Endothelial cell of umbilical vein (primary cell): ENCODE measurements around the gene EIF1AD. TPM values are rescaled to one million over a fixed set of nuclear protein-coding genes. Genes with fewer than 3 reads are reported as not detected.

Source experiments
- BruUV-seq: library from RNA; stranded (reverse); fragments of 400-500 nt; replicated peaks from 2 replicates; lab custom pipeline; 2021; lab: Mats Ljungman, UMichigan
- CTCF ChIA-PET: fragments of 300-600, 350-600 bp; sonication (Branson Sonifier 250); formaldehyde crosslinking; loops from one replicate; lab custom pipeline; 2021; ENCODE audit warnings: antibody characterized with exemption, inconsistent platforms; lab: Charles Lee
- POLR2A ChIA-PET: fragments of 300-600, 350-600 bp; sonication (Branson Sonifier 250); formaldehyde crosslinking; loops from one replicate; lab custom pipeline; 2021; ENCODE audit warnings: antibody characterized with exemption, inconsistent platforms; lab: Charles Lee
- DNase-seq: peaks from one replicate; pipeline ENCODE4 v3.0.0-alpha.2; 2011; ENCODE audit warnings: low read depth, low spot score
- FAIRE-seq: peaks from 2 replicates; lab custom pipeline; 2011; peaks lifted over from hg19 to GRCh38; lab: Jason Lieb, UNC
- H2AFZ ChIP-seq: 2 replicates; pipeline ENCODE4 v1.6.0; 2012; ENCODE audit warnings: low read depth, low read length, control low read depth, inconsistent platforms
- H3K27ac ChIP-seq: 2 replicates; pipeline ENCODE4 v1.5.1; 2011; ENCODE audit warnings: low read depth, mild to moderate bottlenecking, control low read depth, low read length, moderate library complexity; ENCODE audit not compliant: insufficient read depth
- H3K27me3 ChIP-seq, 2 experiments: 2 replicates each; pipeline versions ENCODE4 v1.6.0 to v1.6.1; 2011; ENCODE audit warnings: low read length in 2 of 2, mixed read lengths in 1 of 2; ENCODE audit not compliant: control insufficient read depth in 2 of 2, insufficient read depth in 2 of 2
- H3K36me3 ChIP-seq, 2 experiments: 2 replicates in 1 of 2; 3 replicates in 1 of 2; pipeline ENCODE4 v1.5.1; 2011; ENCODE audit warnings: low read length in 2 of 2, mild to moderate bottlenecking in 1 of 2, moderate library complexity in 1 of 2; ENCODE audit not compliant: control insufficient read depth in 2 of 2, insufficient read depth in 2 of 2; ENCODE audit errors: extremely low read depth in 1 of 2
- H3K4me1 ChIP-seq: 3 replicates; pipeline ENCODE4 v1.5.1; 2011; ENCODE audit warnings: mild to moderate bottlenecking, low read length; ENCODE audit not compliant: control insufficient read depth, insufficient read depth; ENCODE audit errors: extremely low read depth
- H3K4me2 ChIP-seq: 2 replicates; pipeline ENCODE4 v1.6.1; 2011; ENCODE audit warnings: low read length, control low read depth, mixed read lengths; ENCODE audit not compliant: insufficient read depth
- H3K4me3 ChIP-seq, 3 experiments: fragments of 200-600 bp in 1 of 3; sonication (generic), shearing (Covaris generic) in 1 of 3; replicated peaks in 1 of 3; 2 replicates each; pipeline ENCODE4 v1.5.1; 2011 to 2016; ENCODE audit warnings: control low read depth in 3 of 3, low read length in 3 of 3, mild to moderate bottlenecking in 2 of 3, inconsistent platforms in 1 of 3, low read depth in 1 of 3, moderate library complexity in 1 of 3; ENCODE audit not compliant: insufficient read depth in 1 of 3
- H3K79me2 ChIP-seq: 2 replicates; pipeline ENCODE4 v1.6.0; 2012; ENCODE audit warnings: low read length, inconsistent platforms; ENCODE audit not compliant: control insufficient read depth, insufficient read depth
- H3K9ac ChIP-seq: replicated peaks from 2 replicates; pipeline ENCODE3; 2011; ENCODE audit warnings: low read length, control low read depth; ENCODE audit not compliant: insufficient read depth; ENCODE audit errors: extremely low read depth
- H3K9me1 ChIP-seq: replicated peaks from 3 replicates; pipeline ENCODE4 v1.6.0; 2011; ENCODE audit warnings: mild to moderate bottlenecking, low read length; ENCODE audit not compliant: control insufficient read depth, insufficient read depth; ENCODE audit errors: extremely low read depth
- H3K9me3 ChIP-seq: replicated peaks from 2 replicates; pipeline ENCODE4 v1.5.1; 2012; ENCODE audit warnings: low read length, inconsistent platforms; ENCODE audit not compliant: control insufficient read depth, insufficient read depth
- H4K20me1 ChIP-seq: replicated peaks from 2 replicates; pipeline ENCODE3; 2011; ENCODE audit warnings: mild to moderate bottlenecking, low read length; ENCODE audit not compliant: control insufficient read depth, insufficient read depth; ENCODE audit errors: extremely low read depth
- EZH2 ChIP-seq: IDR thresholded peaks from 2 replicates; pipeline ENCODE4 v1.6.1; 2012; ENCODE audit warnings: borderline replicate concordance, low read depth, mild to moderate bottlenecking, moderate library complexity, low read length, inconsistent platforms; ENCODE audit not compliant: severe bottlenecking
- FOS ChIP-seq: IDR thresholded peaks from 2 replicates; pipeline ENCODE4 v1.6.1; 2011; ENCODE audit warnings: mild to moderate bottlenecking, low read length, moderate library complexity, borderline replicate concordance; ENCODE audit not compliant: insufficient read depth
- GATA2 ChIP-seq: IDR thresholded peaks from 2 replicates; pipeline ENCODE4 v1.7.0; 2011; ENCODE audit warnings: low read depth, mild to moderate bottlenecking, moderate library complexity, mixed read lengths, low read length; ENCODE audit not compliant: insufficient read length, insufficient read depth
- JUN ChIP-seq: IDR thresholded peaks from 2 replicates; pipeline ENCODE4 v1.6.1; 2011; ENCODE audit warnings: borderline replicate concordance, low read depth; ENCODE audit not compliant: insufficient read length, insufficient read depth
- MYC ChIP-seq: IDR thresholded peaks from one replicate; pipeline ENCODE4 v1.6.1; 2011; ENCODE audit warnings: mild to moderate bottlenecking, low read depth, low read length
- POLR2A ChIP-seq: IDR thresholded peaks from 2 replicates; pipeline ENCODE4 v1.6.1; 2012; ENCODE audit warnings: low read depth, mild to moderate bottlenecking, control low read depth, low read length
- POLR2AphosphoS5 ChIP-seq: IDR thresholded peaks from 2 replicates; pipeline ENCODE4 v1.6.1; 2012; ENCODE audit warnings: low read depth, mild to moderate bottlenecking, control low read depth, low read length, moderate library complexity; ENCODE audit not compliant: insufficient read depth
- dilution Hi-C: fragments of 300-500 bp; cut with MboI; formaldehyde crosslinking; loops from one replicate; pipeline ENCODE4 v1.15.0; 2019; ENCODE audit warnings: low sequenced_read_pairs; ENCODE audit not compliant: extremely low pct_ligation_motif_present
- intact Hi-C: fragments of 100-400 bp; cut with micrococcal nuclease; formaldehyde crosslinking; loops from one replicate; pipeline ENCODE4 v1.10.0; 2022
- polyA plus RNA-seq, 4 experiments: library from polyadenylated mRNA; depleted of rRNA in 3 of 4; stranded (reverse) in 3 of 4; unstranded in 1 of 4; fragments of >200 nt; gene quantifications; 2 replicates each; pipeline versions ENCODE4 v1.2.1 to v1.2.3, GENCODE V29; 2011 to 2012; ENCODE audit warnings: missing spikeins in 1 of 4
- total RNA-seq: library from RNA; stranded (reverse); gene quantifications from 2 replicates; pipeline ENCODE4 v1.2.3, GENCODE V29; 2021
- TF ChIP-seq, protein P1 (sequence below): IDR thresholded peaks from 2 replicates; pipeline ENCODE4 v1.6.1; 2011; ENCODE audit not compliant: insufficient read depth, insufficient read length
- TF ChIP-seq, protein P2 (sequence below), 2 donors: IDR thresholded peaks; 1 replicate in 1 of 2; 2 replicates in 1 of 2; pipeline ENCODE4 v1.5.1; 2011; ENCODE audit warnings: low read length in 2 of 2, mild to moderate bottlenecking in 2 of 2, moderate library complexity in 2 of 2, control low read depth in 1 of 2, inconsistent platforms in 1 of 2, low read depth in 1 of 2; ENCODE audit not compliant: insufficient read depth in 1 of 2; ENCODE audit errors: extremely low read depth in 1 of 2

EIF1AD gene
- total and polyA plus RNA-seq, 2 donors (not counting 3 experiments of a cell fraction or from before 2014, with no cell fraction given), result 39.3 to 39.7 TPM

DNA sequence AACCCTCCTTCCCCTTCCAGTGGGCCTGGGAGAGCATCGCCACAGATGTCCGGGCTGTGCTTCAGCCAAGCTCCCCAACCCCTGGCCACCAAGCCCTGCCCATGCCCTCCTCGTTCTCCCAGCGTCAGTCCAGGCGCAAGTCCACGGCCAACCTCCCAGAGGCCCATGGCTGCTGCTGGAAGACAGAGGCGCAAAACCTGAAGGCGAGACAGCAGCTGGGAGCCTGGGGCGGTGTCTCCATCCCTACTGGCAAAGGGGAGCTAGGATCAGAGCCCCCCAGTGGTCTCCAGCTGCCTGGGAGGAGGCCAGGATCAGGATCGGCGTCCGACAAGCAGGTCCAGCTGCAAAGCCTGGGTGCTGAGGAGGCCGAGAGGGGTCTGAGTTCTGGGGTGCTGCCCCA, 54.8 kb downstream of the EIF1AD start:
- H3K27ac ChIP-seq, result no peak overlapping the region
- no peaks in the 10 kb centered on the region for H3K9me3 ChIP-seq
- H3K27me3 ChIP-seq, result peaks cover 0 to under 1% of the 10 kb centered on the region in 2 experiments
- no peaks in the 10 kb centered on the region for H3K36me3 ChIP-seq
- no peak for DNase-seq
- ChIA-PET CTCF (interaction anchor here (1.0 to 1.8 kb wide), 6 partner anchors 9 to 59 kb away, joined by 3 to 5 read pairs (median 4); partner anchors contain the start of genes CCDC85B and FIBP), POLR2A (no interaction called here)
- H3K4me2 ChIP-seq, result no peak overlapping the region
- H3K9me1 ChIP-seq, result no peaks in the 10 kb centered on the region
- H3K9ac ChIP-seq, result no peak overlapping the region
- no peaks in the 10 kb centered on the region for H3K79me2 ChIP-seq
- H3K4me1 ChIP-seq, result no peaks in the 10 kb centered on the region
- no peak overlapping the region for H3K4me3 ChIP-seq
- no TSS peak for BruUV-seq
- no peaks in the 10 kb centered on the region for H4K20me1 ChIP-seq
- intact Hi-C loops (no loop called here), dilution Hi-C loops (no loop called here)
- no peak overlapping the region for H2AFZ ChIP-seq
- FAIRE-seq, result no peak
- TF ChIP-seq JUN (no peak), POLR2AphosphoS5 (no peak), MYC (no peak), FOS (no peak), EZH2 (no peak), GATA2 (no peak), POLR2A (no peak)
- TF ChIP-seq, protein P1, sequence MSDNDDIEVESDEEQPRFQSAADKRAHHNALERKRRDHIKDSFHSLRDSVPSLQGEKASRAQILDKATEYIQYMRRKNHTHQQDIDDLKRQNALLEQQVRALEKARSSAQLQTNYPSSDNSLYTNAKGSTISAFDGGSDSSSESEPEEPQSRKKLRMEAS, result no peak
- TF ChIP-seq, protein P2, sequence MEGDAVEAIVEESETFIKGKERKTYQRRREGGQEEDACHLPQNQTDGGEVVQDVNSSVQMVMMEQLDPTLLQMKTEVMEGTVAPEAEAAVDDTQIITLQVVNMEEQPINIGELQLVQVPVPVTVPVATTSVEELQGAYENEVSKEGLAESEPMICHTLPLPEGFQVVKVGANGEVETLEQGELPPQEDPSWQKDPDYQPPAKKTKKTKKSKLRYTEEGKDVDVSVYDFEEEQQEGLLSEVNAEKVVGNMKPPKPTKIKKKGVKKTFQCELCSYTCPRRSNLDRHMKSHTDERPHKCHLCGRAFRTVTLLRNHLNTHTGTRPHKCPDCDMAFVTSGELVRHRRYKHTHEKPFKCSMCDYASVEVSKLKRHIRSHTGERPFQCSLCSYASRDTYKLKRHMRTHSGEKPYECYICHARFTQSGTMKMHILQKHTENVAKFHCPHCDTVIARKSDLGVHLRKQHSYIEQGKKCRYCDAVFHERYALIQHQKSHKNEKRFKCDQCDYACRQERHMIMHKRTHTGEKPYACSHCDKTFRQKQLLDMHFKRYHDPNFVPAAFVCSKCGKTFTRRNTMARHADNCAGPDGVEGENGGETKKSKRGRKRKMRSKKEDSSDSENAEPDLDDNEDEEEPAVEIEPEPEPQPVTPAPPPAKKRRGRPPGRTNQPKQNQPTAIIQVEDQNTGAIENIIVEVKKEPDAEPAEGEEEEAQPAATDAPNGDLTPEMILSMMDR (IDR thresholded peaks at IDR 0.05; ENCODE audit: extremely low read depth in 1 of 2, insufficient read depth in 1 of 2, low read depth in 1 of 2, low read length in 2 of 2), result no peak
